Measurements from ENCODE around the gene INF2.
"Not testable (repeated sequence)": the region's sequence is repeated elsewhere in the genome, so short reads cannot be mapped to it uniquely, and the experiment has no call there.

Gene INF2

GRCh38 chr14:104739546-104740516, 50.4 kb downstream of the INF2 start:
- DNase-seq: no peak

GRCh38 chr14:104741108-104741802, 51.8 kb downstream of the INF2 start:
- DNase-seq: no peak

- no peak for DNase-seq
Observed at GRCh38 chr14:104741803-104742251, 52.4 kb downstream of the INF2 start.

- no peak for DNase-seq
Observed at GRCh38 chr14:104742586-104743455, 53.4 kb downstream of the INF2 start.

GRCh38 chr14:104743461-104744380, 54.3 kb downstream of the INF2 start:
- no peak for DNase-seq

GRCh38 chr14:104744484-104744883, 55.1 kb downstream of the INF2 start:
- DNase-seq: no peak

- no peak for DNase-seq
Observed at GRCh38 chr14:104745431-104745830, 56.0 kb downstream of the INF2 start.

- DNase-seq: no peak
Observed at GRCh38 chr14:104746071-104746545, 56.7 kb downstream of the INF2 start.

- no peak for DNase-seq
Observed at GRCh38 chr14:104746934-104747481, 57.6 kb downstream of the INF2 start.

- DNase-seq: no peak
Observed at GRCh38 chr14:104747876-104748275, 58.5 kb downstream of the INF2 start.

- DNase-seq: no peak
Observed at GRCh38 chr14:104749111-104749649, 59.8 kb downstream of the INF2 start.

GRCh38 chr14:104750056-104750752, 60.8 kb downstream of the INF2 start:
- no peak for DNase-seq

- not testable (repeated sequence) for DNase-seq
Observed at GRCh38 chr14:104750753-104751057, 61.3 kb downstream of the INF2 start.

- no peak for DNase-seq
Observed at GRCh38 chr14:104751539-104752422, 62.4 kb downstream of the INF2 start.

- no peak for DNase-seq
Observed at GRCh38 chr14:104752423-104752734, 63.0 kb downstream of the INF2 start.

- peak; percentile 100 for DNase-seq
Observed at GRCh38 chr14:104752735-104753527, 63.5 kb downstream of the INF2 start, which contains the start of gene SIVA1. Gene SIVA1, plus strand, starts transcription at chr14:104753147. Its CDS starts 55 bp downstream, at chr14:104753202.

GRCh38 chr14:104753528-104754212, 64.3 kb downstream of the INF2 start:
- DNase-seq: no peak

Measured in CD4-positive, alpha-beta T cell treated with Interleukin-17A for 4 hours (primary cell).